Epithelial cell of proximal tubule (primary cell): Measurements from ENCODE around the gene TSPAN14. TPM values are rescaled to one million over a fixed set of nuclear protein-coding genes. Genes with fewer than 3 reads are reported as not detected.

ENCODE experiments used
- DNase-seq: peaks from one replicate; pipeline ENCODE4 v3.0.0-alpha.2; 2011; ENCODE audit warnings: low read depth
- H3K4me3 ChIP-seq: 2 replicates; pipeline ENCODE4 v1.5.1; 2011; ENCODE audit warnings: low read depth, mild to moderate bottlenecking, low read length
- total RNA-seq: library from RNA; depleted of rRNA; stranded (reverse); fragments of >200 nt; gene quantifications from 2 replicates; pipeline ENCODE4 v1.2.3, GENCODE V29; 2015
- TF ChIP-seq, protein P1 (sequence below): conservative IDR thresholded peaks from 2 replicates; pipeline ENCODE4 v1.5.1; 2012; ENCODE audit warnings: low read depth, mild to moderate bottlenecking, low read length

TSPAN14 gene
- total RNA-seq, 1 donor from 2014 or later, result 139 TPM

GRCh38 chr10:80571352-80571751 is 117.2 kb downstream of the TSPAN14 start:
- TF ChIP-seq, protein P1, sequence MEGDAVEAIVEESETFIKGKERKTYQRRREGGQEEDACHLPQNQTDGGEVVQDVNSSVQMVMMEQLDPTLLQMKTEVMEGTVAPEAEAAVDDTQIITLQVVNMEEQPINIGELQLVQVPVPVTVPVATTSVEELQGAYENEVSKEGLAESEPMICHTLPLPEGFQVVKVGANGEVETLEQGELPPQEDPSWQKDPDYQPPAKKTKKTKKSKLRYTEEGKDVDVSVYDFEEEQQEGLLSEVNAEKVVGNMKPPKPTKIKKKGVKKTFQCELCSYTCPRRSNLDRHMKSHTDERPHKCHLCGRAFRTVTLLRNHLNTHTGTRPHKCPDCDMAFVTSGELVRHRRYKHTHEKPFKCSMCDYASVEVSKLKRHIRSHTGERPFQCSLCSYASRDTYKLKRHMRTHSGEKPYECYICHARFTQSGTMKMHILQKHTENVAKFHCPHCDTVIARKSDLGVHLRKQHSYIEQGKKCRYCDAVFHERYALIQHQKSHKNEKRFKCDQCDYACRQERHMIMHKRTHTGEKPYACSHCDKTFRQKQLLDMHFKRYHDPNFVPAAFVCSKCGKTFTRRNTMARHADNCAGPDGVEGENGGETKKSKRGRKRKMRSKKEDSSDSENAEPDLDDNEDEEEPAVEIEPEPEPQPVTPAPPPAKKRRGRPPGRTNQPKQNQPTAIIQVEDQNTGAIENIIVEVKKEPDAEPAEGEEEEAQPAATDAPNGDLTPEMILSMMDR, result no peak
- no peak for DNase-seq

GRCh38 chr10:80579181-80579763 is 125.2 kb downstream of the TSPAN14 start:
- no peak for DNase-seq
- H3K4me3 ChIP-seq, result no peak overlapping the region
- TF ChIP-seq, protein P1, result no peak

More at GRCh38 chr10:80571352-80571751, 117.2 kb downstream of the TSPAN14 start:
- H3K4me3 ChIP-seq, result no peak overlapping the region

DNA sequence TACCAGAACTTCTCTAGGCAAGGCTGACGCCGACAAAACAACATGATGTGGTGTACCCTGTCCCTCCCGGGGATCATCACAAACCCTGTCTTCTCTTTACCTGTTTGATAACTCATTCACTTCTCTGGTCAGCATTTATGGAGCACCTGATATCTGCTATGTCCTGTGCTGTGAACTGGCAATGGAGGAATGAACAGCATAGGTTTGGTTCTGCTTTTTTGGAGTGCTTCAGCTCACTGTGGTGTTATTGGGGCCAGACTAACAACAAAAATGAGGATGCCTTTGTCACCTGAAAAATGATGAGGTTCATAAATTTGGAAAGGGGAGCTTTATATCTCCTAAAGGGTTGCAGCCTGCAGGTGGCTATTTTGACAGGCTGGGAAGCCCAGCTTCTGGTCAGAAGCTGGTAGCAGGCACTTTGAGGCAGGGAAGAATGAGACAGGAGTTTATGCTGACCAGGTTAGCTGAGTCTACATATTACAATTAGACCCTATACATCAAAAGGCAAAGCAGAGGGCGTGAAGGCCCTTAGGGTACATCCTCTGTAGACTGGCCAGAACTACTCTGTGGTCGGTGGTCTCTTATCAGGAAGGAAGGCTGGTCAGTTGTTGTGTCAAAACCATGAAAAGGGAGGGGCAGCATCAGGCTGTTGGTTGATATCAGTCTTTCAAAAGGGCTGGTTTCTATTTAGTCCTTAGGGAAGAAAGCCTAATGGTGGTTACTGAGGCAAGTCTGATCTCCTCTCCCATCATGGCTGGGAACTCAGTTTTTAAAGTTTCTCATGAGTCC is 125.9 kb downstream of the TSPAN14 start:
- H3K4me3 ChIP-seq, result no peak overlapping the region
- TF ChIP-seq, protein P1, result no peak
- no peak for DNase-seq

GRCh38 chr10:80580638-80581468 is 126.7 kb downstream of the TSPAN14 start:
- TF ChIP-seq, protein P1, result no peak
- DNase-seq, result no peak
- no peak overlapping the region for H3K4me3 ChIP-seq

DNA sequence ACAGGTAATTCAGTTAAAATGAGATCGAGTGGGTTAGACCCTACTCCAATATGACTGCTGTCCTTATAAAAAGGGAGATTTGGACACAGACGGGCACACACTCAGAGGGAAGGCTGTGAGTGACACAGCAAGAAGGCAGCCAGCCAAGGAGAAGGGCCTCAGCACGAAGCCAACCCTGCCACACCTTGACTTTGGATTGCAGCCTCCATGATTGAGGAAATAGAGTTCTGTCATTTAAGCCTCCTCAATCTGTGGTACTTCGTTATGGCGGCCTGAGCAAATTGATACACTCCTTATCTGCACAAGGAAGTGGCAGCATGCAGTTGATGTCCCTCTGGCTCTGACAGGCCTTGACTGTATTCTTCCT is 127.3 kb downstream of the TSPAN14 start:
- H3K4me3 ChIP-seq, result no peak overlapping the region
- no peak for DNase-seq

GRCh38 chr10:80582286-80582960 is 128.3 kb downstream of the TSPAN14 start:
- DNase-seq, result no peak
- TF ChIP-seq, protein P1, result no peak
- no peak overlapping the region for H3K4me3 ChIP-seq

More for the DNA sequence above, 127.3 kb downstream of the TSPAN14 start:
- TF ChIP-seq, protein P1, result no peak
